ENCODE results near the gene SOS2.

GRCh38 chr14:50249136-50249775, 17.9 kb upstream of the SOS2 start:
- TF ChIP-seq CTCF (IDR thresholded peaks at IDR 0.05) (no peak), POLR2A (IDR thresholded peaks at IDR 0.05) (no peak)
